ENCODE results near the gene LEMD1. TPM values are rescaled to one million over a fixed set of nuclear protein-coding genes. Genes with fewer than 3 reads are reported as not detected.

Gene LEMD1, protein sequence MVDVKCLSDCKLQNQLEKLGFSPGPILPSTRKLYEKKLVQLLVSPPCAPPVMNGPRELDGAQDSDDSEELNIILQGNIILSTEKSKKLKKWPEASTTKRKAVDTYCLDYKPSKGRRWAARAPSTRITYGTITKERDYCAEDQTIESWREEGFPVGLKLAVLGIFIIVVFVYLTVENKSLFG
- total RNA-seq (2021; ENCODE audit: unreplicated experiment) (not detected), Bru-seq, nascent RNA (percentile 27 among the genes with signal in this experiment), BruChase-seq, experiment 1, labeled RNA remaining after a 2-hour chase (percentile 24 among the genes with signal in this experiment), BruChase-seq, experiment 2, labeled RNA remaining after a 6-hour chase (percentile 14 among the genes with signal in this experiment)
- not detected for polyA plus RNA-seq (2012; ENCODE audit: insufficient read length)
- long read RNA-seq, partial matches to known transcripts = 0 of 1 reads
- long read RNA-seq, other reads (novel, unspliced or antisense) = 0 of 1 reads

DNA sequence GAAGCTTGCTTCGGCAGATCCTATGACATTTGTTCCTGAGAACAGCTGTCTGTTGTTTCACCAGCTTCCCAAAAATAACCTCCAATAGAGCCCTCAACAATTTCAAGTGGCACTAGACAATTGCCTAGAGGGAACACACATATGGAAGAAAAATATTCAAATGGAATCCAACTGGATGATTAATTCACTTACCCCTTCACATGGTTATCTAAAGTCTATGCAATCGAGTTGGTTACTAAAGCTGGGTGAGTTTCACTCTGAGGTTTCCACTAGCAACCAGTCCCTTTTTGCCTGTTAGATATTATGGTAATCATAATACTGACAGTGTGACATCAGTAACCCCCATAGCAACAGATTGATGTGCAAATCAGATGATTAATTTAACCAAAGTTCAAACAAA lies at the start of gene LEMD1:
Gene LEMD1 (minus strand): TSS at position 259 of the 400 bp plus-strand sequence. CDS start 1,520 bp downstream, outside the sequence.
- Histone ChIP-seq H3K9me3 (ENCODE audit: control insufficient read depth, insufficient read depth, low read depth, low read length) (no peaks in the 10 kb centered on the region), H3K36me3 (ENCODE audit: control insufficient read depth, insufficient read depth, low read length) (no peaks in the 10 kb centered on the region), H3K4me3 (ENCODE audit: low read depth in 2 of 2, low read length in 2 of 2) (no peak within 1 kb of the TSS), H3K27ac (ENCODE audit: low read length) (no peak within 1 kb of the TSS), H3K27me3 (ENCODE audit: control insufficient read depth, insufficient read depth, low read length) (peaks cover 31% of the 10 kb centered on the region), H3K4me1 (ENCODE audit: control insufficient read depth, insufficient read depth, low read length) (no peaks in the 10 kb centered on the region)
- no TSS peak for BruUV-seq (replicated peaks)
- DNase-seq (ENCODE audit: low read depth, low spot score) (no peak), ATAC-seq (no peak)
- in situ Hi-C loops (cut with HindIII; ENCODE audit: low pct_unique_long_range_greater_than_20kb, low sequenced_read_pairs) (no loop called here), intact Hi-C loops (cut with micrococcal nuclease; ENCODE audit: unreplicated experiment) (no loop called here)
- no peak for TF ChIP-seq POLR2AphosphoS5 (IDR thresholded peaks at IDR 0.05; ENCODE audit: low read depth, low read length)
- no peak for TF ChIP-seq SIN3A (IDR thresholded peaks at IDR 0.05; ENCODE audit: borderline replicate concordance, insufficient read depth, low read depth, low read length)
- no peak for TF ChIP-seq TCF7L2 (IDR thresholded peaks at IDR 0.05; ENCODE audit: low read depth, low read length)
- TF ChIP-seq CTCF (IDR thresholded peaks at IDR 0.05) = no peak
- no peak for TF ChIP-seq REST (IDR thresholded peaks at IDR 0.05; ENCODE audit: insufficient read depth in 1 of 2, low read depth in 2 of 2, low read length in 1 of 2)
- ChIA-PET POLR2A (no interaction called here), CTCF (no interaction called here)

DNA sequence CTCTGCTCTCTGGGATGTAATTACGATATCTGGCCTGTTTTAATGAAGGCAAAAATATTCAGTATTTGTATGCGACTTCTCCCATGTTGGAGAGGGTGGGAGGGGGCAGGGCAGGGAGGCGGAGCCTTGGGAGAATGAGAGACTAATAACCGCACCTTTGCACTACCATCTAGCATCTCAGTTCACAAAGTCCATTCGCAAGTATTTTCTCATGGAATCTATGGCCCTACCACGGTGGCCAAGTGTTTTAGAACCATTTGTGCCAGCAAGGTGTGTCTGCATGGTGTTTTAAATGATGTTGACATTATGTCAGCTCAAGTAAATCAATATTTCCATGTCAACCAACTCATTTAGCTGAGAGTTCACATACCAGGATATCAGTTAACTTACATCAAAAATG lies 48.3 kb upstream of the LEMD1 start:
- peaks cover under 1% of the 10 kb centered on the region; the same call in 1 of the 2 replicates for H3K9me3 ChIP-seq (ENCODE audit: control insufficient read depth, insufficient read depth, low read depth, low read length)
- POLR2A ChIA-PET = no interaction called here
- H3K4me3 ChIP-seq (ENCODE audit: low read depth in 2 of 2, low read length in 2 of 2) = no peak overlapping the region
- peaks cover 6% of the 10 kb centered on the region for H3K4me1 ChIP-seq (ENCODE audit: control insufficient read depth, insufficient read depth, low read length)
- no peaks in the 10 kb centered on the region for H3K36me3 ChIP-seq (ENCODE audit: control insufficient read depth, insufficient read depth, low read length)
- CTCF ChIA-PET = no interaction called here
- no peak for TF ChIP-seq REST (IDR thresholded peaks at IDR 0.05; ENCODE audit: insufficient read depth in 1 of 2, low read depth in 2 of 2, low read length in 1 of 2)
- TF ChIP-seq CTCF (IDR thresholded peaks at IDR 0.05) = no peak
- no peak for TF ChIP-seq POLR2AphosphoS5 (IDR thresholded peaks at IDR 0.05; ENCODE audit: low read depth, low read length)
- no peak for TF ChIP-seq TCF7L2 (IDR thresholded peaks at IDR 0.05; ENCODE audit: low read depth, low read length)
- no peak for TF ChIP-seq SIN3A (IDR thresholded peaks at IDR 0.05; ENCODE audit: borderline replicate concordance, insufficient read depth, low read depth, low read length)
- intact Hi-C loops (cut with micrococcal nuclease; ENCODE audit: unreplicated experiment) = no loop called here
- H3K27ac ChIP-seq (ENCODE audit: low read length) = no peak overlapping the region
- DNase-seq (ENCODE audit: low read depth, low spot score) = no peak
- H3K27me3 ChIP-seq (ENCODE audit: control insufficient read depth, insufficient read depth, low read length) = peaks cover 7% of the 10 kb centered on the region; the same call in 1 of the 2 replicates
- in situ Hi-C loops (cut with HindIII; ENCODE audit: low pct_unique_long_range_greater_than_20kb, low sequenced_read_pairs) = no loop called here
- BruUV-seq (replicated peaks) = no TSS peak
- no peak for ATAC-seq
